Panc1 (cell line): ENCODE results near the gene ARHGEF10L.

ENCODE experiments used
- POLR2AphosphoS5 ChIP-seq: IDR thresholded peaks from 2 replicates; pipeline ENCODE4 v1.6.1; 2012; ENCODE audit warnings: mild to moderate bottlenecking, low read depth, low read length, moderate library complexity
- SIN3A ChIP-seq: IDR thresholded peaks from 2 replicates; pipeline ENCODE4 v1.6.1; 2012; ENCODE audit warnings: low read depth, mild to moderate bottlenecking, low read length, moderate library complexity, borderline replicate concordance; ENCODE audit not compliant: insufficient read depth
- TF ChIP-seq, protein P1 (sequence below): fragments of 450-650 bp; IDR thresholded peaks from 2 replicates; pipeline ENCODE4 v1.5.1; 2017; ENCODE audit warnings: mild to moderate bottlenecking

GRCh38 chr1:17655169-17655568, 115.7 kb downstream of the ARHGEF10L start:
- TF ChIP-seq, protein P1, sequence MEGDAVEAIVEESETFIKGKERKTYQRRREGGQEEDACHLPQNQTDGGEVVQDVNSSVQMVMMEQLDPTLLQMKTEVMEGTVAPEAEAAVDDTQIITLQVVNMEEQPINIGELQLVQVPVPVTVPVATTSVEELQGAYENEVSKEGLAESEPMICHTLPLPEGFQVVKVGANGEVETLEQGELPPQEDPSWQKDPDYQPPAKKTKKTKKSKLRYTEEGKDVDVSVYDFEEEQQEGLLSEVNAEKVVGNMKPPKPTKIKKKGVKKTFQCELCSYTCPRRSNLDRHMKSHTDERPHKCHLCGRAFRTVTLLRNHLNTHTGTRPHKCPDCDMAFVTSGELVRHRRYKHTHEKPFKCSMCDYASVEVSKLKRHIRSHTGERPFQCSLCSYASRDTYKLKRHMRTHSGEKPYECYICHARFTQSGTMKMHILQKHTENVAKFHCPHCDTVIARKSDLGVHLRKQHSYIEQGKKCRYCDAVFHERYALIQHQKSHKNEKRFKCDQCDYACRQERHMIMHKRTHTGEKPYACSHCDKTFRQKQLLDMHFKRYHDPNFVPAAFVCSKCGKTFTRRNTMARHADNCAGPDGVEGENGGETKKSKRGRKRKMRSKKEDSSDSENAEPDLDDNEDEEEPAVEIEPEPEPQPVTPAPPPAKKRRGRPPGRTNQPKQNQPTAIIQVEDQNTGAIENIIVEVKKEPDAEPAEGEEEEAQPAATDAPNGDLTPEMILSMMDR, result no peak
- TF ChIP-seq SIN3A (no peak), POLR2AphosphoS5 (no peak)
